ENCODE measurements around the gene KXD1. TPM values are rescaled to one million over a fixed set of nuclear protein-coding genes. Genes with fewer than 3 reads are reported as not detected.

Gene KXD1
- total RNA-seq, 1 experiment from 2014 or later = 77.5 TPM

DNA sequence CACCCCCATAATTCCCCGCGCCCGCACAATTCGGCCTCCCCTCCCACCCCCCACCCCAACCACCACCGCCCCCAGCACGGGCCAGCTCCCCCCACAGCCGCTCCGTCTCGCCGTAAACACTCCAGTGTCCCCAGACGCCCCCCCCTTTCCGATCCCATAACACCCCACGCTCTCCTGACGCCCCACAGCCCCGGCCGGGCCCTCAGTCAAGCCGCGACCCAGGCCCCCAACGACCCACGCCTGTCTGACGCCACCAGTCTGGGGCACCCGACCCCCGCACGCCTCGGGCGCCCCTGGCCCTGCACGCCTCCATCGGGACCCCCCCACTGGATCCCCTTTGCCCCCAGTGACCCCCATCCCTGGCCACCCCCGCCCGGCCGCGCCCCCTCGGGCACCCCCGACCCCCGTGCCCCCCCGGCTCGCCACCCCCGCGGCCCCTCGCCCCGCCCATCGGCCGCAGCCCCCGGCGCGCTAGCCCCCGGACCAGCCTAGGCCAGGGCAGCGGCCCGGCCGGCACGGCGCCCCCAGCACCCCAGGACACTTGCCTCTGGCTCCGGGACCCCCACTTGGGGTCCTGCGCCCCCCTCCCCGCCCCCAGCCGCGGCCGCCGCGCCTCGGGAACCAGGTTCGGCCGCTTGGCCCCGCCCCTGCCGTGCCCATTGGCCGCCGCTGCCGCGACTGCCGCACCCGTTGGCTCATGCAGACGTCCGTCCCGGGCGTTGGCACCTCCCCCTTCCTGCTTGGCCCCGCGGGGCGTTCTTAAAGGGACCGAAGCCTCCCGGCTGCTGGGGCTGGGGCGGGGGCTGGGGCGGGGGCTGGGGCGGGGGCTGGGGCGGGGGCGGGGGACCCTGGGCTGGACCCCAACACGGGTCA lies 14.5 kb upstream of the KXD1 start, which contains the start of gene FKBP8:
Gene FKBP8, minus strand, starts transcription at position 633 of the 873 bp plus-strand sequence. CDS start 1,603 bp downstream, outside the sequence.
- H3K4me3 Mint-ChIP-seq (ENCODE audit: unreplicated experiment) = peak within 1 kb of the TSS; percentile 82
- peaks cover 11% of the 10 kb centered on the region for H3K4me1 ChIP-seq
- no peaks in the 10 kb centered on the region for H3K9me3 Mint-ChIP-seq (ENCODE audit: unreplicated experiment)
- POLR2A ChIA-PET = interaction anchor here (0.7 kb wide), 1 partner anchor 376 kb away, joined by 3 read pairs; the partner anchor contains the start of gene COPE
- peaks cover 24% of the 10 kb centered on the region for H3K36me3 Mint-ChIP-seq (ENCODE audit: insufficient read depth, unreplicated experiment)
- no peaks in the 10 kb centered on the region for H3K27me3 ChIP-seq (replicated peaks; ENCODE audit: control insufficient read depth, insufficient read depth, low read length)
- peaks cover 2% of the 10 kb centered on the region; the same call in 1 of the 2 replicates for H3K36me3 ChIP-seq (ENCODE audit: control insufficient read depth, insufficient read depth, low read length)
- no peaks in the 10 kb centered on the region for H3K4me1 Mint-ChIP-seq (ENCODE audit: low read depth, unreplicated experiment)
- H3K9me3 ChIP-seq = no peaks in the 10 kb centered on the region
- BruUV-seq (replicated peaks) = no TSS peak
- CTCF ChIA-PET = interaction anchor here (0.6 kb wide), 1 partner anchor 22 kb away, joined by 3 read pairs; the partner anchor contains the start of gene ELL
- intact Hi-C loops (cut with micrococcal nuclease; ENCODE audit: unreplicated experiment) = no loop called here
- peak within 1 kb of the TSS; percentile 92 for H3K27ac Mint-ChIP-seq (ENCODE audit: unreplicated experiment)
- no peaks in the 10 kb centered on the region for H3K27me3 Mint-ChIP-seq (ENCODE audit: insufficient read depth, unreplicated experiment)
- TF ChIP-seq, protein P1, sequence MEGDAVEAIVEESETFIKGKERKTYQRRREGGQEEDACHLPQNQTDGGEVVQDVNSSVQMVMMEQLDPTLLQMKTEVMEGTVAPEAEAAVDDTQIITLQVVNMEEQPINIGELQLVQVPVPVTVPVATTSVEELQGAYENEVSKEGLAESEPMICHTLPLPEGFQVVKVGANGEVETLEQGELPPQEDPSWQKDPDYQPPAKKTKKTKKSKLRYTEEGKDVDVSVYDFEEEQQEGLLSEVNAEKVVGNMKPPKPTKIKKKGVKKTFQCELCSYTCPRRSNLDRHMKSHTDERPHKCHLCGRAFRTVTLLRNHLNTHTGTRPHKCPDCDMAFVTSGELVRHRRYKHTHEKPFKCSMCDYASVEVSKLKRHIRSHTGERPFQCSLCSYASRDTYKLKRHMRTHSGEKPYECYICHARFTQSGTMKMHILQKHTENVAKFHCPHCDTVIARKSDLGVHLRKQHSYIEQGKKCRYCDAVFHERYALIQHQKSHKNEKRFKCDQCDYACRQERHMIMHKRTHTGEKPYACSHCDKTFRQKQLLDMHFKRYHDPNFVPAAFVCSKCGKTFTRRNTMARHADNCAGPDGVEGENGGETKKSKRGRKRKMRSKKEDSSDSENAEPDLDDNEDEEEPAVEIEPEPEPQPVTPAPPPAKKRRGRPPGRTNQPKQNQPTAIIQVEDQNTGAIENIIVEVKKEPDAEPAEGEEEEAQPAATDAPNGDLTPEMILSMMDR (IDR thresholded peaks at IDR 0.05; ENCODE audit: insufficient read depth in 1 of 2, low read depth in 1 of 2, low read length in 1 of 2, severe bottlenecking in 1 of 2, unreplicated experiment in 1 of 2) = no peak
- peak; percentile 90 to 95 for DNase-seq
- peak within 1 kb of the TSS; percentile 84 for H3K4me3 ChIP-seq (ENCODE audit: low read depth, low read length)

DNA sequence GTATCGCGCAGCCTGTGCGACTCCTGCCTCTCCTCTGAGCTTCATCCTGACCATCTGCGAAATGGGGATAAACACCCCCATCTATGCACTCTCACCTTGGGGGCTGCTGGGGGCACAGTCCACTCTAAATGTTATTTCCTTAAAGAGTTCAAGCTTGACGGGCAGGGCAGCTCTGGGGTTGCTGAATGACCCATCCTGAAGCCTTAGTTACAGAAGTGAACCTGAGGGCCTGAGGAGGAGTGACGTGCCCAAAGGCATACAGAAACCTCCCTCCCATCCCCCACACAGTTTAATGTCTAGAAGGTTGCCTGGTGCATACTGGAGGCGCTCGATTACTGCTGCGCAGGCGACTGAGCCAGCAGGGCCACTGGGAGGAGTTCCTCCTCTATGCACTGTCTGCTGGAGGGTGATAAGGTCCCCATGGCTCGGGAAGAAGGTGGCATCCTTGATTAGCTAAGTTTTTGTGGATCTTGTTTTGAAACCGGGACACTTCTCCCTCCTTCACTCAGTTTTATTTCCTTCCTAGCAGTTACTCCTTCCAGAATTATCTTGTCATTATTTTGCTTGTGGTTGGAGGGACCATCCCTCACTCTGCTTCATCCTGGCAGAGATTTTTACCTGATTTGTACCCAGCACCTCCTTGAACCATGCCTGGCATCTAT lies 13.7 kb upstream of the KXD1 start:
- peak overlapping the region; percentile 84 for H3K4me3 ChIP-seq (ENCODE audit: low read depth, low read length)
- no peaks in the 10 kb centered on the region for H3K9me3 ChIP-seq
- no TSS peak for BruUV-seq (replicated peaks)
- Mint-ChIP-seq H3K27me3 (ENCODE audit: insufficient read depth, unreplicated experiment) (no peaks in the 10 kb centered on the region), H3K4me1 (ENCODE audit: low read depth, unreplicated experiment) (no peaks in the 10 kb centered on the region), H3K36me3 (ENCODE audit: insufficient read depth, unreplicated experiment) (peaks cover 23% of the 10 kb centered on the region), H3K27ac (ENCODE audit: unreplicated experiment) (peak overlapping the region; percentile 92), H3K4me3 (ENCODE audit: unreplicated experiment) (peak overlapping the region; percentile 82), H3K9me3 (ENCODE audit: unreplicated experiment) (no peaks in the 10 kb centered on the region)
- peak; percentile 79 to 84 for DNase-seq
- no peaks in the 10 kb centered on the region for H3K27me3 ChIP-seq (replicated peaks; ENCODE audit: control insufficient read depth, insufficient read depth, low read length)
- ChIA-PET CTCF (interaction anchor here (0.7 to 0.8 kb wide), 2 partner anchors 14 to 82 kb away, joined by 3 to 5 read pairs; partner anchors contain the start of gene KXD1), POLR2A (no interaction called here)
- peaks cover 2% of the 10 kb centered on the region; the same call in 1 of the 2 replicates for H3K36me3 ChIP-seq (ENCODE audit: control insufficient read depth, insufficient read depth, low read length)
- H3K4me1 ChIP-seq = peaks cover 11% of the 10 kb centered on the region
- TF ChIP-seq, protein P1 (IDR thresholded peaks at IDR 0.05; ENCODE audit: insufficient read depth in 1 of 2, low read depth in 1 of 2, low read length in 1 of 2, severe bottlenecking in 1 of 2, unreplicated experiment in 1 of 2) = peak in 1 of 2 experiments; percentile 22
- intact Hi-C loops (cut with micrococcal nuclease; ENCODE audit: unreplicated experiment) = no loop called here

DNA sequence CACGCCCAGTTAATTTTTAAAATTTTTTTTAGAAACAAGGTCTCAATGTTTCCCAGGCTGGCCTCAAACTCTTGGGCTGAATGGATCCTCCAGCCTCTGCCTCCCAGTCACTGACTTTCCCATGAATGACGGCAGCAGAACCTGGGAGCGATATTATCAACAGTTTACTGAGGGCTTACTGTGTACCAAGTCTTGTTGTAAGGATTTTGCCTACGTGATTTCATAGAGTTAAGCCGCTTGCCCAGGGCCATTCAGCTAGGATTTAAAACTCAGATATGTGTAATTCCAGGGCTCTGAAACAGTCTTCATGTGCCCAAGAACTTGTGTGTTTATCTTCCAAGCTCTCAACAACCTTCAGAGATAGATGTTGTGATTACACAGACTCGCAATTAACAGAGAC lies 6.0 kb upstream of the KXD1 start:
- intact Hi-C loops (cut with micrococcal nuclease; ENCODE audit: unreplicated experiment) = no loop called here
- no TSS peak for BruUV-seq (replicated peaks)
- ChIA-PET POLR2A (no interaction called here), CTCF (interaction anchor here (0.7 kb wide), 2 partner anchors 29 to 37 kb away, joined by 3 read pairs; partner anchors contain the start of gene REX1BD)
- no peak overlapping the region for H3K4me3 Mint-ChIP-seq (ENCODE audit: unreplicated experiment)
- H3K36me3 ChIP-seq (ENCODE audit: control insufficient read depth, insufficient read depth, low read length) = no peaks in the 10 kb centered on the region
- H3K9me3 ChIP-seq = no peaks in the 10 kb centered on the region
- H3K36me3 Mint-ChIP-seq (ENCODE audit: insufficient read depth, unreplicated experiment) = no peaks in the 10 kb centered on the region
- H3K4me1 Mint-ChIP-seq (ENCODE audit: low read depth, unreplicated experiment) = no peaks in the 10 kb centered on the region
- H3K4me3 ChIP-seq (ENCODE audit: low read depth, low read length) = no peak overlapping the region
- H3K4me1 ChIP-seq = no peaks in the 10 kb centered on the region
- DNase-seq = no peak
- no peaks in the 10 kb centered on the region for H3K27me3 ChIP-seq (replicated peaks; ENCODE audit: control insufficient read depth, insufficient read depth, low read length)
- no peaks in the 10 kb centered on the region for H3K9me3 Mint-ChIP-seq (ENCODE audit: unreplicated experiment)
- TF ChIP-seq, protein P1 (IDR thresholded peaks at IDR 0.05; ENCODE audit: insufficient read depth in 1 of 2, low read depth in 1 of 2, low read length in 1 of 2, severe bottlenecking in 1 of 2, unreplicated experiment in 1 of 2) = no peak
- no peak overlapping the region for H3K27ac Mint-ChIP-seq (ENCODE audit: unreplicated experiment)
- no peaks in the 10 kb centered on the region for H3K27me3 Mint-ChIP-seq (ENCODE audit: insufficient read depth, unreplicated experiment)

Measured in Caco-2 (cell line).